Measurements from ENCODE around the gene CNN2. TPM values are rescaled to one million over a fixed set of nuclear protein-coding genes. Genes with fewer than 3 reads are reported as not detected.
A peak's percentile ranks its signal among the peaks of the same experiment; 100 is the strongest.

Gene CNN2
- total and polyA plus RNA-seq, 2 of the 13 experiments (the other 11 are each of a cell fraction or from before 2014, with no cell fraction given): 63.6 to 70.0 TPM

DNA sequence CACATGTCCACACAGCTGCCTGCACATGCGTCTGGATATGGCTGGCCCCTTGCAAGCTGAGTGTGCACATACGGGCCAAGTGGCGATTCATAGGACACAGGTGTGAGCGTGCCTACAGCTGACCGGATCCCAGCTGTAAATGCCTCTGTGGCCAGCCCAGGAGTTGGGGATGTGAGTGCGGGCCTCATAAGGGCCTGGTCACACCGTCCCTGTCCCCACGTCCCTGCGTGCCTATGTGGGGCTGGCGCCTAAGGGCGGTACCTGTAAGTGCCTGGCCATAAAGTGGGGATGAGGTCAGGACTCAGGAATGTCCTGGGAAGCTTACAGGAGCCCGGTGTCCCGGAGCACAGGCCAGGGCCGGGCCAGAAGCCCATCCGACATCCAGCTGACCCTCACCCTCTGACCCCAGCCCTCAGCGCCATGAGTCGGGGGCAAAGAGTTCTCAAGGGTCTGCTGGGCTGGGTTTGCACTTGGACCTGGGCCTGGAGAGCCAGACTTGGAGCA, 39.2 kb downstream of the CNN2 start (continued):
- TF ChIP-seq, protein P1, sequence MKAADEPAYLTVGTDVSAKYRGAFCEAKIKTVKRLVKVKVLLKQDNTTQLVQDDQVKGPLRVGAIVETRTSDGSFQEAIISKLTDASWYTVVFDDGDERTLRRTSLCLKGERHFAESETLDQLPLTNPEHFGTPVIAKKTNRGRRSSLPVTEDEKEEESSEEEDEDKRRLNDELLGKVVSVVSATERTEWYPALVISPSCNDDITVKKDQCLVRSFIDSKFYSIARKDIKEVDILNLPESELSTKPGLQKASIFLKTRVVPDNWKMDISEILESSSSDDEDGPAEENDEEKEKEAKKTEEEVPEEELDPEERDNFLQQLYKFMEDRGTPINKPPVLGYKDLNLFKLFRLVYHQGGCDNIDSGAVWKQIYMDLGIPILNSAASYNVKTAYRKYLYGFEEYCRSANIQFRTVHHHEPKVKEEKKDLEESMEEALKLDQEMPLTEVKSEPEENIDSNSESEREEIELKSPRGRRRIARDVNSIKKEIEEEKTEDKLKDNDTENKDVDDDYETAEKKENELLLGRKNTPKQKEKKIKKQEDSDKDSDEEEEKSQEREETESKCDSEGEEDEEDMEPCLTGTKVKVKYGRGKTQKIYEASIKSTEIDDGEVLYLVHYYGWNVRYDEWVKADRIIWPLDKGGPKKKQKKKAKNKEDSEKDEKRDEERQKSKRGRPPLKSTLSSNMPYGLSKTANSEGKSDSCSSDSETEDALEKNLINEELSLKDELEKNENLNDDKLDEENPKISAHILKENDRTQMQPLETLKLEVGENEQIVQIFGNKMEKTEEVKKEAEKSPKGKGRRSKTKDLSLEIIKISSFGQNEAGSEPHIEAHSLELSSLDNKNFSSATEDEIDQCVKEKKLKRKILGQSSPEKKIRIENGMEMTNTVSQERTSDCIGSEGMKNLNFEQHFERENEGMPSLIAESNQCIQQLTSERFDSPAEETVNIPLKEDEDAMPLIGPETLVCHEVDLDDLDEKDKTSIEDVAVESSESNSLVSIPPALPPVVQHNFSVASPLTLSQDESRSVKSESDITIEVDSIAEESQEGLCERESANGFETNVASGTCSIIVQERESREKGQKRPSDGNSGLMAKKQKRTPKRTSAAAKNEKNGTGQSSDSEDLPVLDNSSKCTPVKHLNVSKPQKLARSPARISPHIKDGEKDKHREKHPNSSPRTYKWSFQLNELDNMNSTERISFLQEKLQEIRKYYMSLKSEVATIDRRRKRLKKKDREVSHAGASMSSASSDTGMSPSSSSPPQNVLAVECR (CRISPR knock-in tag; IDR thresholded peaks at IDR 0.05; ENCODE audit: borderline replicate concordance): peak; percentile 6; the same call in 1 of the 2 replicates
- TF ChIP-seq ZNF543 (CRISPR knock-in tag; IDR thresholded peaks at IDR 0.05) (0 out of 2 replicates have a peak, but pooled peaks have one; percentile 9), SP4 (CRISPR knock-in tag; IDR thresholded peaks at IDR 0.05) (peak; percentile 78), ZFY (CRISPR knock-in tag; IDR thresholded peaks at IDR 0.05) (peak; percentile 26; the same call in 1 of the 2 replicates), ZNF343 (CRISPR knock-in tag; IDR thresholded peaks at IDR 0.05) (0 out of 2 replicates have a peak, but pooled peaks have one; percentile 18), KAT8 (CRISPR knock-in tag; IDR thresholded peaks at IDR 0.05) (no peak), ZNF570 (CRISPR knock-in tag; IDR thresholded peaks at IDR 0.05; ENCODE audit: borderline replicate concordance) (0 out of 2 replicates have a peak, but pooled peaks have one; percentile 34), JUN (CRISPR knock-in tag; IDR thresholded peaks at IDR 0.05) (peak; percentile 61; the same call in 1 of the 2 replicates), SP2 (CRISPR knock-in tag; IDR thresholded peaks at IDR 0.05) (0 out of 2 replicates have a peak, but pooled peaks have one; percentile 1), MATR3 (CRISPR knock-in tag; IDR thresholded peaks at IDR 0.05) (no peak), NR2F2 (IDR thresholded peaks at IDR 0.05; ENCODE audit: borderline replicate concordance, low read depth) (0 out of 2 replicates have a peak, but pooled peaks have one; percentile 7), FOXK2 (IDR thresholded peaks at IDR 0.05) (no peak), ZNF768 (CRISPR knock-in tag; IDR thresholded peaks at IDR 0.05) (no peak), ZFP41 (CRISPR knock-in tag; IDR thresholded peaks at IDR 0.05; ENCODE audit: borderline replicate concordance) (0 out of 2 replicates have a peak, but pooled peaks have one; percentile 14)
- TF ChIP-seq, protein P2, sequence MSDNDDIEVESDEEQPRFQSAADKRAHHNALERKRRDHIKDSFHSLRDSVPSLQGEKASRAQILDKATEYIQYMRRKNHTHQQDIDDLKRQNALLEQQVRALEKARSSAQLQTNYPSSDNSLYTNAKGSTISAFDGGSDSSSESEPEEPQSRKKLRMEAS (IDR thresholded peaks at IDR 0.05): peak; percentile 63
- TF ChIP-seq, protein P3, sequence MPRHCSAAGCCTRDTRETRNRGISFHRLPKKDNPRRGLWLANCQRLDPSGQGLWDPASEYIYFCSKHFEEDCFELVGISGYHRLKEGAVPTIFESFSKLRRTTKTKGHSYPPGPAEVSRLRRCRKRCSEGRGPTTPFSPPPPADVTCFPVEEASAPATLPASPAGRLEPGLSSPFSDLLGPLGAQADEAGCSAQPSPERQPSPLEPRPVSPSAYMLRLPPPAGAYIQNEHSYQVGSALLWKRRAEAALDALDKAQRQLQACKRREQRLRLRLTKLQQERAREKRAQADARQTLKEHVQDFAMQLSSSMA (CRISPR knock-in tag; IDR thresholded peaks at IDR 0.05): no peak
- TF ChIP-seq, protein P4, sequence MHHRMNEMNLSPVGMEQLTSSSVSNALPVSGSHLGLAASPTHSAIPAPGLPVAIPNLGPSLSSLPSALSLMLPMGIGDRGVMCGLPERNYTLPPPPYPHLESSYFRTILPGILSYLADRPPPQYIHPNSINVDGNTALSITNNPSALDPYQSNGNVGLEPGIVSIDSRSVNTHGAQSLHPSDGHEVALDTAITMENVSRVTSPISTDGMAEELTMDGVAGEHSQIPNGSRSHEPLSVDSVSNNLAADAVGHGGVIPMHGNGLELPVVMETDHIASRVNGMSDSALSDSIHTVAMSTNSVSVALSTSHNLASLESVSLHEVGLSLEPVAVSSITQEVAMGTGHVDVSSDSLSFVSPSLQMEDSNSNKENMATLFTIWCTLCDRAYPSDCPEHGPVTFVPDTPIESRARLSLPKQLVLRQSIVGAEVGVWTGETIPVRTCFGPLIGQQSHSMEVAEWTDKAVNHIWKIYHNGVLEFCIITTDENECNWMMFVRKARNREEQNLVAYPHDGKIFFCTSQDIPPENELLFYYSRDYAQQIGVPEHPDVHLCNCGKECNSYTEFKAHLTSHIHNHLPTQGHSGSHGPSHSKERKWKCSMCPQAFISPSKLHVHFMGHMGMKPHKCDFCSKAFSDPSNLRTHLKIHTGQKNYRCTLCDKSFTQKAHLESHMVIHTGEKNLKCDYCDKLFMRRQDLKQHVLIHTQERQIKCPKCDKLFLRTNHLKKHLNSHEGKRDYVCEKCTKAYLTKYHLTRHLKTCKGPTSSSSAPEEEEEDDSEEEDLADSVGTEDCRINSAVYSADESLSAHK (CRISPR knock-in tag; IDR thresholded peaks at IDR 0.05; ENCODE audit: borderline replicate concordance): no peak
- TF ChIP-seq, protein P5, sequence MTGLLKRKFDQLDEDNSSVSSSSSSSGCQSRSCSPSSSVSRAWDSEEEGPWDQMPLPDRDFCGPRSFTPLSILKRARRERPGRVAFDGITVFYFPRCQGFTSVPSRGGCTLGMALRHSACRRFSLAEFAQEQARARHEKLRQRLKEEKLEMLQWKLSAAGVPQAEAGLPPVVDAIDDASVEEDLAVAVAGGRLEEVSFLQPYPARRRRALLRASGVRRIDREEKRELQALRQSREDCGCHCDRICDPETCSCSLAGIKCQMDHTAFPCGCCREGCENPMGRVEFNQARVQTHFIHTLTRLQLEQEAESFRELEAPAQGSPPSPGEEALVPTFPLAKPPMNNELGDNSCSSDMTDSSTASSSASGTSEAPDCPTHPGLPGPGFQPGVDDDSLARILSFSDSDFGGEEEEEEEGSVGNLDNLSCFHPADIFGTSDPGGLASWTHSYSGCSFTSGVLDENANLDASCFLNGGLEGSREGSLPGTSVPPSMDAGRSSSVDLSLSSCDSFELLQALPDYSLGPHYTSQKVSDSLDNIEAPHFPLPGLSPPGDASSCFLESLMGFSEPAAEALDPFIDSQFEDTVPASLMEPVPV (CRISPR knock-in tag; IDR thresholded peaks at IDR 0.05): 0 out of 2 replicates have a peak, but pooled peaks have one; percentile 66
- TF ChIP-seq, protein P6, sequence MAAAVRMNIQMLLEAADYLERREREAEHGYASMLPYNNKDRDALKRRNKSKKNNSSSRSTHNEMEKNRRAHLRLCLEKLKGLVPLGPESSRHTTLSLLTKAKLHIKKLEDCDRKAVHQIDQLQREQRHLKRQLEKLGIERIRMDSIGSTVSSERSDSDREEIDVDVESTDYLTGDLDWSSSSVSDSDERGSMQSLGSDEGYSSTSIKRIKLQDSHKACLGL (CRISPR knock-in tag; IDR thresholded peaks at IDR 0.05): 0 out of 2 replicates have a peak, but pooled peaks have one; percentile 16
- TF ChIP-seq, protein P7, sequence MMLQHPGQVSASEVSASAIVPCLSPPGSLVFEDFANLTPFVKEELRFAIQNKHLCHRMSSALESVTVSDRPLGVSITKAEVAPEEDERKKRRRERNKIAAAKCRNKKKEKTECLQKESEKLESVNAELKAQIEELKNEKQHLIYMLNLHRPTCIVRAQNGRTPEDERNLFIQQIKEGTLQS (CRISPR knock-in tag; IDR thresholded peaks at IDR 0.05): peak; percentile 59; the same call in 1 of the 2 replicates

Measured in HepG2 (cell line).